ENCODE measurements around the gene SMCR8. TPM values are rescaled to one million over a fixed set of nuclear protein-coding genes. Genes with fewer than 3 reads are reported as not detected.

SMCR8 gene
- total RNA-seq, 4 donors from 2014 or later = 16.7 to 25.5 (median 22.4) TPM

DNA sequence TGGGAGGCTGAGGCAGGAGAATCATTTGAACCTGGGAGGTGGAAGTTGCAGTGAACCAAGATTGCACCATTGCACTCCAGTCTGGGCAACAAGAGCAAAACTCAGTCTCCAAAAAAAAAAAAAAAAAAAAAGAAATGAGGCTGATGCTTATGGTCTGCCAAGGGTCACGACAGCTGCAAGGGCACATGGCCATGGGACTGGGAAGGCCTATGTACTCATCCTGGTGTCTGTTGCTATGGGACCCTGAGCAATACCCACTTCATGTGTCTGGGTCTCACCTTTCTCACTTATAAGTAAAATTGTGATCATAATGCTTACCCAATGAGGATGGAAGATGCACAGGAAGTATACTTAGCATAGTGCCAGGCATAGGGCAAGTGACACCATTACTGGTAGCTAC is 38.0 kb upstream of the SMCR8 start:
- Histone ChIP-seq H3K27me3 (no peaks in the 10 kb centered on the region), H3K27ac (no peak overlapping the region), H3K4me3 (no peak overlapping the region), H3K36me3 (peaks cover 84% of the 10 kb centered on the region), H3K4me1 (no peaks in the 10 kb centered on the region), H3K9me3 (no peaks in the 10 kb centered on the region)
- TF ChIP-seq EP300 (IDR thresholded peaks at IDR 0.05) (no peak), POLR2A (IDR thresholded peaks at IDR 0.05) (no peak), POLR2AphosphoS5 (IDR thresholded peaks at IDR 0.05) (no peak)
- TF ChIP-seq, protein P1, sequence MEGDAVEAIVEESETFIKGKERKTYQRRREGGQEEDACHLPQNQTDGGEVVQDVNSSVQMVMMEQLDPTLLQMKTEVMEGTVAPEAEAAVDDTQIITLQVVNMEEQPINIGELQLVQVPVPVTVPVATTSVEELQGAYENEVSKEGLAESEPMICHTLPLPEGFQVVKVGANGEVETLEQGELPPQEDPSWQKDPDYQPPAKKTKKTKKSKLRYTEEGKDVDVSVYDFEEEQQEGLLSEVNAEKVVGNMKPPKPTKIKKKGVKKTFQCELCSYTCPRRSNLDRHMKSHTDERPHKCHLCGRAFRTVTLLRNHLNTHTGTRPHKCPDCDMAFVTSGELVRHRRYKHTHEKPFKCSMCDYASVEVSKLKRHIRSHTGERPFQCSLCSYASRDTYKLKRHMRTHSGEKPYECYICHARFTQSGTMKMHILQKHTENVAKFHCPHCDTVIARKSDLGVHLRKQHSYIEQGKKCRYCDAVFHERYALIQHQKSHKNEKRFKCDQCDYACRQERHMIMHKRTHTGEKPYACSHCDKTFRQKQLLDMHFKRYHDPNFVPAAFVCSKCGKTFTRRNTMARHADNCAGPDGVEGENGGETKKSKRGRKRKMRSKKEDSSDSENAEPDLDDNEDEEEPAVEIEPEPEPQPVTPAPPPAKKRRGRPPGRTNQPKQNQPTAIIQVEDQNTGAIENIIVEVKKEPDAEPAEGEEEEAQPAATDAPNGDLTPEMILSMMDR (IDR thresholded peaks at IDR 0.05) = no peak
- 83% methylated on average over 1 of the region's 1 CpG for WGBS
- no peak for DNase-seq (ENCODE audit: low spot score in 2 of 2)

DNA sequence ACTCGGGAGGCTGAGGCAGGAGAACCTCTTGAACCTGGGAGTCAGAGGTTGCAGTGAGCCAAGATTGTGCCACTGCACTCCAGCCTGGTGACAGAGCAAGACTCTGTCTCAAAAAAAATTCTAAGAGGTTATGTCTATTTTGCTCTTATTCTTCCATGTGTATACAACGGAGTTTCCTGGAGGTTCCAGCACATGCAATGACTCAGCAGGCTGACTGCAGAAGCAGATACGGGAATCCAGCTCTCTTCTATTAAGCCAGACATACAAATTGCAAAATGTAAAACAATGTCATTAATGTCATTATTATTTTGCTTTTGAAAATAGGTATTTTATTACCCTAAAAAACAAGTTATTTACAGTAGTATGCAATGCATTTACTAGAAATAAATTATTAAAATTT is 36.2 kb upstream of the SMCR8 start:
- no peaks in the 10 kb centered on the region for H3K4me1 ChIP-seq
- H3K27me3 ChIP-seq = no peaks in the 10 kb centered on the region
- H3K27ac ChIP-seq = no peak overlapping the region
- peaks cover 92% of the 10 kb centered on the region for H3K36me3 ChIP-seq
- no peaks in the 10 kb centered on the region for H3K9me3 ChIP-seq
- TF ChIP-seq EP300 (IDR thresholded peaks at IDR 0.05) (no peak), POLR2A (IDR thresholded peaks at IDR 0.05) (no peak), POLR2AphosphoS5 (IDR thresholded peaks at IDR 0.05) (no peak)
- TF ChIP-seq, protein P1 (IDR thresholded peaks at IDR 0.05) = no peak
- 86% methylated on average over 3 of the region's 3 CpGs for WGBS
- no peak for DNase-seq (ENCODE audit: low spot score in 2 of 2)
- H3K4me3 ChIP-seq = no peak overlapping the region

DNA sequence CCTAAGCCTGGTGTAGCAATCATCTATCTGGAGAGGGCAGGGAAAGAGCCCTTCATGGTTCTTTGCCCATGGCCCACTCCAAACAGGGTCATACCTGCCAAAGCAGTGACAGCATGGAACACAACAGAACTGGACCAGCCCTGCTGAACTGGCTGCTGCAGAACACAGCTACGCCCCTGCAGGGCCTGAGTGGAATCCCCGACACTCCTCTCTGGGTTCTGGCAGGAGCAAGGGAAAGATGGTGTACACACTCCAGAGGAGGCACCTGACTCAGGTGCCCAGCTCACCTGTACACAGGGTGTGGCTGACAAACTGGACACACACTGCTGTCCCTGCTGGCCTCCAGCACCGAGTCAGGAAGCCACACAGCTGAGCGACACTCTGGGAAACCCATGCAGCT is 34.8 kb upstream of the SMCR8 start:
- WGBS = 86% methylated on average over 3 of the region's 4 CpGs
- no peaks in the 10 kb centered on the region for H3K4me1 ChIP-seq
- H3K9me3 ChIP-seq = no peaks in the 10 kb centered on the region
- no peak for TF ChIP-seq EP300 (IDR thresholded peaks at IDR 0.05)
- no peak for TF ChIP-seq POLR2AphosphoS5 (IDR thresholded peaks at IDR 0.05)
- TF ChIP-seq, protein P1 (IDR thresholded peaks at IDR 0.05) = no peak
- TF ChIP-seq POLR2A (IDR thresholded peaks at IDR 0.05) = no peak
- no peak overlapping the region for H3K4me3 ChIP-seq
- no peaks in the 10 kb centered on the region for H3K27me3 ChIP-seq
- H3K36me3 ChIP-seq = peaks cover 95% of the 10 kb centered on the region
- no peak overlapping the region for H3K27ac ChIP-seq
- no peak for DNase-seq (ENCODE audit: low spot score in 2 of 2)

DNA sequence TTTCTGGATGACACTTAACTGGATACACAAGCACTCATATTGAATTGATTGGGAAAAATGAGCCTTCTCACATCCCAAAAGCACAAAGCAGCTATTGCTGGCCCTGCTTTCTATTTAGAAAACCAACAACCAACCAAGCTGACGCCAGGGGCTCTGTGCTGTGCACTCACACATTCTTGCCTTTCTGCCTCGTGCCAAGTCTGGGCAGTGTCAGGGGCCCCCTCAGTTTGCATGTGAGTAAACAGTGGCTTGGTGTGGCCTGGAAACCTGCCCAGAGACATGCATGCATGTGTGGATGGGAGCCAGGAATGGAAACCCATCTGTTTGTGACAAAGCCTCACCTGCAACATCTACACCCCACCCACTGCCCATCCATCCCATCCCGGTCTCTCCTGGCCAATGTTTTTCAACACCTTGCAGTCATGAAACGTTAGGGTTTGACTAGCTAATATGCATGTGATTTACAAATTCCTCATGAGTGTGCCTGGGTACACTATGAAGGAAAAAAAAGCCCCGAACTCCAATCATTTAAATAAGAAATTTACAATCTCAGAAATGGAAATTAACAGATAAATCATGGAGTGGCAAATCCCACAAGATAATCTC is 34.2 kb upstream of the SMCR8 start:
- H3K27ac ChIP-seq = no peak overlapping the region
- no peak overlapping the region for H3K4me3 ChIP-seq
- no peaks in the 10 kb centered on the region for H3K4me1 ChIP-seq
- no peaks in the 10 kb centered on the region for H3K9me3 ChIP-seq
- H3K27me3 ChIP-seq = no peaks in the 10 kb centered on the region
- peaks cover 98% of the 10 kb centered on the region for H3K36me3 ChIP-seq
- no peak for DNase-seq (ENCODE audit: low spot score in 2 of 2)
- TF ChIP-seq, protein P1 (IDR thresholded peaks at IDR 0.05) = no peak
- TF ChIP-seq POLR2A (IDR thresholded peaks at IDR 0.05) = no peak
- no peak for TF ChIP-seq POLR2AphosphoS5 (IDR thresholded peaks at IDR 0.05)
- no peak for TF ChIP-seq EP300 (IDR thresholded peaks at IDR 0.05)
- 67% methylated on average over 4 of the region's 5 CpGs for WGBS

DNA sequence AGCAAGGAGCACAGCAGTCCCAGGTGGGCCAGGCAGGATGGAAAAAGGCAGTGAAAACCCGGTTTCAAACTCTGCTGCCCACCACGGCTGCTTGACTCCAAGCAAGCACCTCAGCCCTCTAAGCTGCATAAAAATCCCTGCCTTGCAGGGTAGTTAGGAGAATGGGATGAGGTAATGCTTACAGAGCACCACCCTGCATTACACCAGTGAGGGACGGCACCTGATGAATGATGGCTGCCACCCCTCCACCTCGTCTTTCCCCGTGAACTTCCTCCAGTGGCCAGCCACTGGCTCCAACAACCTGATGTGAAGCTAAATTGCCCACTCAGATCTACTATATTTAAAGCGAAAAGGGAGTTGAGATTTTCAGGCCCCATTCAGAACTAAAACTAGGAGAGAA is 33.3 kb upstream of the SMCR8 start:
- WGBS = 93% methylated on average over 5 of the region's 6 CpGs
- H3K36me3 ChIP-seq = peaks cover 98% of the 10 kb centered on the region
- H3K27me3 ChIP-seq = no peaks in the 10 kb centered on the region
- no peaks in the 10 kb centered on the region for H3K9me3 ChIP-seq
- H3K4me1 ChIP-seq = no peaks in the 10 kb centered on the region
- TF ChIP-seq EP300 (IDR thresholded peaks at IDR 0.05) = no peak
- TF ChIP-seq, protein P1 (IDR thresholded peaks at IDR 0.05) = no peak
- TF ChIP-seq POLR2A (IDR thresholded peaks at IDR 0.05) = no peak
- no peak for TF ChIP-seq POLR2AphosphoS5 (IDR thresholded peaks at IDR 0.05)
- no peak overlapping the region for H3K4me3 ChIP-seq
- no peak overlapping the region for H3K27ac ChIP-seq
- DNase-seq (ENCODE audit: low spot score in 2 of 2) = no peak
